Epithelial cell of proximal tubule (primary cell): ENCODE measurements around the gene SGMS1. TPM values are rescaled to one million over a fixed set of nuclear protein-coding genes. Genes with fewer than 3 reads are reported as not detected.

Experiments
- DNase-seq: peaks from one replicate; pipeline ENCODE4 v3.0.0-alpha.2; 2011; ENCODE audit warnings: low read depth
- H3K4me3 ChIP-seq: 2 replicates; pipeline ENCODE4 v1.5.1; 2011; ENCODE audit warnings: low read depth, mild to moderate bottlenecking, low read length
- total RNA-seq: library from RNA; depleted of rRNA; stranded (reverse); fragments of >200 nt; gene quantifications from 2 replicates; pipeline ENCODE4 v1.2.3, GENCODE V29; 2015
- TF ChIP-seq, protein P1 (sequence below): conservative IDR thresholded peaks from 2 replicates; pipeline ENCODE4 v1.5.1; 2012; ENCODE audit warnings: low read depth, mild to moderate bottlenecking, low read length

The SGMS1 gene
- total RNA-seq, 1 donor from 2014 or later, result 25.2 TPM

DNA sequence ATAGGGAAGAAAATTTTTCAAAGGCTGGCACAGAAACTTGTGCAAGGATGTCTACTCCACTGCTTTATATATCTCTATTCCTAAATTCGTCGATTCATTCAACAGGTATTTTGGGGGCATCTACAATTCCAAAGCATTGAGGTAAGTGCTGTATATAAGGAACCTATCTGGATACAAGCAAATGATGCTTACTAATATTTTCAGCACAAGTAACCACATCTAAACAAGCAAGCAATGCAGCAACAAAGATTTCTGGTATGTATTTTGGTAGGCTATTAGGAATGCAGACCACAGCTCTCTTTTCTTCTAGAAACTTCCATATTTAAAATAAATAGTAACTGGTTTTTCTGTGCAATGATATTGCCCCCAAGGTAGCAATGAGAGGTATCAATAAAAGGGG, 183.9 kb downstream of the SGMS1 start:
- no peak for DNase-seq
- TF ChIP-seq, protein P1, sequence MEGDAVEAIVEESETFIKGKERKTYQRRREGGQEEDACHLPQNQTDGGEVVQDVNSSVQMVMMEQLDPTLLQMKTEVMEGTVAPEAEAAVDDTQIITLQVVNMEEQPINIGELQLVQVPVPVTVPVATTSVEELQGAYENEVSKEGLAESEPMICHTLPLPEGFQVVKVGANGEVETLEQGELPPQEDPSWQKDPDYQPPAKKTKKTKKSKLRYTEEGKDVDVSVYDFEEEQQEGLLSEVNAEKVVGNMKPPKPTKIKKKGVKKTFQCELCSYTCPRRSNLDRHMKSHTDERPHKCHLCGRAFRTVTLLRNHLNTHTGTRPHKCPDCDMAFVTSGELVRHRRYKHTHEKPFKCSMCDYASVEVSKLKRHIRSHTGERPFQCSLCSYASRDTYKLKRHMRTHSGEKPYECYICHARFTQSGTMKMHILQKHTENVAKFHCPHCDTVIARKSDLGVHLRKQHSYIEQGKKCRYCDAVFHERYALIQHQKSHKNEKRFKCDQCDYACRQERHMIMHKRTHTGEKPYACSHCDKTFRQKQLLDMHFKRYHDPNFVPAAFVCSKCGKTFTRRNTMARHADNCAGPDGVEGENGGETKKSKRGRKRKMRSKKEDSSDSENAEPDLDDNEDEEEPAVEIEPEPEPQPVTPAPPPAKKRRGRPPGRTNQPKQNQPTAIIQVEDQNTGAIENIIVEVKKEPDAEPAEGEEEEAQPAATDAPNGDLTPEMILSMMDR, result no peak
- no peak overlapping the region for H3K4me3 ChIP-seq

DNA sequence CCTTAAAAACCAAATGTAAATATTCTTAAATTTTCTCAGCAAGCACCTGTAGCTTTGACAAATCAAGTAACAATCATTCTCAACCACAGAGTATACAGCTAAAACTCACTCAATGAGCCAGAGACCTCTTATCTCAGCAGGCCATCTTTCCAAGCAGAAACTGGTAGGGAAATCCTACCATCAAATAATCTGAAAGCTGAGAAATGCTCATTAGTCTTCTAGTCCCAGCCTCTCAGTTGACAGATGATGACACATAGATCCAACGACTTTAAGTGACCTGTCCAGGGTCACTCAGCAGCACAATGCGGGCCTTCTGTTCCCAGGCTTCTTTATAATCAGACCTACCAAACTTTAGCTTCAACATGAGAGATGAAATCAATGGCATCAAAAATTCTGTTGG, 184.6 kb downstream of the SGMS1 start:
- TF ChIP-seq, protein P1, result no peak
- DNase-seq, result no peak

DNA sequence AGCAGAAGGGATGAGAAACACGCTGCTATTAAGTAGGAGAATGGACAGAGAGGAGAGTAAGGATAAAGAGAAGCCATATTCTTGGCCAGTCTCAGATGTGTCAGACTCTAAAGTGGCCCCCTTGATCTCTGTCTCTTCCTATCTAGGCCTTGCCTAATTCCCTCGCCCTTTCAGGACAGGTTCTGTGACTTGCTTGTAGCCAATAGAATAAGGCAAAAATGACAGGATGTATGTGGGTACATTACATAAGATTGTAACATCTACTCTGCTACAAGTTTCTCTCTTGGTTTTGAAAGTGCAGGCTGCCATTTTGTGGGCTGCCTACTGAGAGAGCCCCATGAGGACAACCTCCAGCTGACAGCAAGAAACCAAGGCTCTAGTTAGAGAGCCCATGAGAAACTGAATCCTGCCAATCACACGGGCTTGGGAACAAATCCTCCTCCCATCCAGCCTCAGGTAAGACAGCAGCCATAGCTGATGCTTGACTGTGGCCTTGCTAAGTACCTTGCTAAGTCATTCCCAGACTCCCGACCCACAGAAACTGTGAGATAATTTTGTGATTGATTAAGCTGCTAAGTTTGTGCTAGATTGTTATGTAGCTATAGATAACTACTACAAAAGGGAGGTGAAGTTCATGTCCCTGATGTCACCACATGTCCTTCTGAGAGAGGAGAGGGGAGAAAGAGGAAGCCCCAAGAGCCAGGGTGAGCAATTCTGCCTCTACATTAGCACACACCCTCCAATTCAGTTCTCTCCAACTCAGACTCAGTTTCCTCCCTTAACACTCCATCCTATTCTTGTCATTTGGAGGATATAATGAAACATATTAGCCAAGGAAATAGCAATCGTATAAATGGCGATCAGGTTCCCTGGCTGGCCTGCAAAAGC, 185.5 kb downstream of the SGMS1 start:
- TF ChIP-seq, protein P1, result no peak
- no peak for DNase-seq
- no peak overlapping the region for H3K4me3 ChIP-seq

More for the DNA sequence above, 184.6 kb downstream of the SGMS1 start:
- no peak overlapping the region for H3K4me3 ChIP-seq

DNA sequence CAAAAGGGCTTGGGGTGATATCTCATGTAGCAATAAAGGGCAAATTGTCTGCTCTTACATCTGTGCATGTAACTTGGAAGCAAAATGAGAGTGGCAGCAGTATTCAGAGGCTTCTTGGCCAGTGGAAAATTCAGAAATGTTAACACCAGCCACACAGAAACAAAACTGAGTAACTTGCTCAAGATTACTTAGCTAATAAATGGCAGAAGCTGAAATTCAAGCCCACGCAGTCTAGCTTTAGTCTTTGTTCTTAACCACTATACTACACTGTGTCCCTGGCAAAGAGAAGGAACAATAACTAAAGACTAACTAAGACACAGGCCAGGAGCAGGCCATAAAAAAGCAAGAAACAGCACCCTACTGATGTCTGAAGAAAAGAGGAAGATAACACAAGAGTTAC, 186.5 kb downstream of the SGMS1 start:
- TF ChIP-seq, protein P1, result no peak
- no peak for DNase-seq
- H3K4me3 ChIP-seq, result no peak overlapping the region

DNA sequence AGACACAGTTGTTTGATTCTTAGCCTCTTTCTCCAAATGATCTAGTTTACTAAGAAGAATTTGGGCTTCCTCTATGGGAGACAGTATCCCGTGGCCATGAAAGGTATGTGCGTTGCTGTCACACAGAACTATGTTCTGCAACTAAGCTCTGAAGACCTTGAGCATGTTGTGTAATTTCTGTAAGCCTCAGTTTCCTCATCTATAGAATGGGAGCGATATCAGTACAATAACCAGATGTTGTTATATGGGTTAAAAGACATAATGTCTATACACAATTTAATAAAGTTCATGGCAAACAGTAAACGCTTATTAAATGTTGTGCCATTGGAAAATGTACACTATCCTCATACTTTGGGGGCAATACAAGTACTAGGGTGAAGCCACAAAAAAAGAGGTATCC, 187.0 kb downstream of the SGMS1 start:
- TF ChIP-seq, protein P1, result no peak
- no peak for DNase-seq
- no peak overlapping the region for H3K4me3 ChIP-seq

DNA sequence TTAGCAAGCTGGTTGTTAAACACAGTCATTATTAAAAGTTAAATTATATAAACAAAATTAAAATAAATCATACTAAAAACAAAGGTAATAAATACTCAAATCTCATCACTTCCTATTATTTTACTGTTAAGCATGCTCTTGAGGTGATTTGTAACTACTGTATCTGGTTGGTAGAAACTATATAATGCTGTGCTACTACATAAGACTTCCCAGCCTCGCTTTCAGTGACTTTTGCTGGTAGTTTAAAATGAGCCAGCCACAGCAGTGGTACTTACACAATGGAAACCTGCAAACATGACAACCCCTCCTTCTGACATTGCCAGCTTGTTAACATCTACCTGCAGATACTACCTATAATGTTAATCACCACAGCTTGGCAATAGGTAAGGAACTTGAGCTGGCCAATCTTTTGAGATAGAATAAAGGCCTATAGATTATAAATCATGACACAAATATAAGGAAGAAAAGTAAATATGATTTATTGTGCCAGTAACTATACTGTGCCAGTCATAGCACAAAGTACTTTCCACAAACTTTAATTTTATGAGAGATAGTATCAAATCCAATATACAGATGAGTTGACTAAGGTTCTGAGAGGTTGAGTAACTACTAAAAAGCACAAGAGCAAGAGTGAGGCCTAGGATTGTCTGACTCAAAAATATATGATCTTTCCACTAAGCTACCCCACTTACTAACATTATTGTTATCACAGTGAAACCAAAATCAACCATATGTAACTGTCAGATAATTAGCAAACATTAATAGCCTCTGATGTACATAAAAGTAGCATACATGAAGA, 191.3 kb downstream of the SGMS1 start:
- TF ChIP-seq, protein P1, result no peak
- no peak for DNase-seq
- H3K4me3 ChIP-seq, result no peak overlapping the region
